Osteocyte (in vitro differentiated cells): ENCODE data around the gene TMEM175. TPM values are rescaled to one million over a fixed set of nuclear protein-coding genes. Genes with fewer than 3 reads are reported as not detected.

ENCODE experiments used
- DNase-seq: peaks from one replicate; pipeline ENCODE4 v3.0.0; 2021; ENCODE audit warnings: mixed read lengths; ENCODE audit not compliant: unreplicated experiment; ENCODE audit errors: extremely low spot score
- H3K27ac Mint-ChIP-seq: one replicate; pipeline ENCODE4 v1.8.0; 2021; ENCODE audit warnings: mild to moderate bottlenecking, mixed read lengths; ENCODE audit not compliant: unreplicated experiment
- H3K27me3 Mint-ChIP-seq: one replicate; pipeline ENCODE4 v1.8.0; 2021; ENCODE audit warnings: mixed read lengths; ENCODE audit not compliant: unreplicated experiment
- H3K36me3 Mint-ChIP-seq: one replicate; pipeline ENCODE4 v1.8.0; 2021; ENCODE audit warnings: mixed read lengths; ENCODE audit not compliant: unreplicated experiment
- H3K4me1 Mint-ChIP-seq: one replicate; pipeline ENCODE4 v1.8.0; 2021; ENCODE audit warnings: mixed read lengths; ENCODE audit not compliant: unreplicated experiment
- H3K4me3 Mint-ChIP-seq: one replicate; pipeline ENCODE4 v1.8.0; 2021; ENCODE audit warnings: mild to moderate bottlenecking, moderate library complexity, mixed read lengths; ENCODE audit not compliant: unreplicated experiment
- H3K9me3 Mint-ChIP-seq: one replicate; pipeline ENCODE4 v1.8.0; 2021; ENCODE audit warnings: mixed read lengths; ENCODE audit not compliant: unreplicated experiment
- CTCF ChIP-seq: fragments of 200-600 bp; sonication (generic); IDR thresholded peaks from 2 replicates; pipeline ENCODE4 v1.5.0; 2021; ENCODE audit warnings: antibody characterized with exemption, mild to moderate bottlenecking, moderate library complexity
- total RNA-seq: library from RNA; stranded (reverse); gene quantifications from 2 replicates; pipeline ENCODE4 v1.2.1, GENCODE V29; 2021

TMEM175 gene
- total RNA-seq, 1 donor from 2014 or later: 39.7 TPM

GRCh38 chr4:899556-899906 is 32.7 kb upstream of the TMEM175 start:
- no peaks in the 10 kb centered on the region for H3K27me3 Mint-ChIP-seq
- no peak overlapping the region for H3K4me3 Mint-ChIP-seq
- no peaks in the 10 kb centered on the region for H3K9me3 Mint-ChIP-seq
- H3K27ac Mint-ChIP-seq: no peak overlapping the region
- no peaks in the 10 kb centered on the region for H3K4me1 Mint-ChIP-seq
- no peak for DNase-seq
- peaks cover 19% of the 10 kb centered on the region for H3K36me3 Mint-ChIP-seq
- no peak for TF ChIP-seq CTCF

DNA sequence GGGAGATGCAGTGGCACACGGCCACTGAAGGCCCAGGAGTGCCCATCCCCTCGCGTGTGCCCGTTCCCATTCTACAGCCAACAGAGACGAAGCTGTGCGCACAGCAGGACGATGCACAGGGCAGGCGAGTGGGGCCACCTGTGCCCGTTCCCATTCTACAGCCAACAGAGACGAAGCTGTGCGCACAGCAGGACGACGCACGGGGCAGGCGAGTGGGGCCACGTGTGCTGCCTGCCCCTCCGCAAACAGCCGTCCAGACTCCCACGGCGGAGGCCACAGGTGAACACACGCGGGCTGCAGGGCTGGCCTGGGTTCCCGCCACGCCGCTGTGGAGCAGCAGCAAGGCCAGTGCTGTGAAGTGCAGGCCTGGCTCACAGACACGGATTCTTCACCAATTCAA is 32.2 kb upstream of the TMEM175 start:
- Mint-ChIP-seq H3K9me3 (no peaks in the 10 kb centered on the region), H3K27me3 (no peaks in the 10 kb centered on the region), H3K27ac (no peak overlapping the region), H3K36me3 (peaks cover 19% of the 10 kb centered on the region), H3K4me3 (no peak overlapping the region), H3K4me1 (no peaks in the 10 kb centered on the region)
- TF ChIP-seq CTCF: no peak
- no peak for DNase-seq

- H3K9me3 Mint-ChIP-seq: no peaks in the 10 kb centered on the region
- H3K4me1 Mint-ChIP-seq: no peaks in the 10 kb centered on the region
- TF ChIP-seq CTCF: no peak
- H3K36me3 Mint-ChIP-seq: peaks cover 20% of the 10 kb centered on the region
- no peaks in the 10 kb centered on the region for H3K27me3 Mint-ChIP-seq
- DNase-seq: no peak
- H3K27ac Mint-ChIP-seq: no peak overlapping the region
- H3K4me3 Mint-ChIP-seq: no peak overlapping the region
Observed at GRCh38 chr4:900721-901120, 31.5 kb upstream of the TMEM175 start.

DNA sequence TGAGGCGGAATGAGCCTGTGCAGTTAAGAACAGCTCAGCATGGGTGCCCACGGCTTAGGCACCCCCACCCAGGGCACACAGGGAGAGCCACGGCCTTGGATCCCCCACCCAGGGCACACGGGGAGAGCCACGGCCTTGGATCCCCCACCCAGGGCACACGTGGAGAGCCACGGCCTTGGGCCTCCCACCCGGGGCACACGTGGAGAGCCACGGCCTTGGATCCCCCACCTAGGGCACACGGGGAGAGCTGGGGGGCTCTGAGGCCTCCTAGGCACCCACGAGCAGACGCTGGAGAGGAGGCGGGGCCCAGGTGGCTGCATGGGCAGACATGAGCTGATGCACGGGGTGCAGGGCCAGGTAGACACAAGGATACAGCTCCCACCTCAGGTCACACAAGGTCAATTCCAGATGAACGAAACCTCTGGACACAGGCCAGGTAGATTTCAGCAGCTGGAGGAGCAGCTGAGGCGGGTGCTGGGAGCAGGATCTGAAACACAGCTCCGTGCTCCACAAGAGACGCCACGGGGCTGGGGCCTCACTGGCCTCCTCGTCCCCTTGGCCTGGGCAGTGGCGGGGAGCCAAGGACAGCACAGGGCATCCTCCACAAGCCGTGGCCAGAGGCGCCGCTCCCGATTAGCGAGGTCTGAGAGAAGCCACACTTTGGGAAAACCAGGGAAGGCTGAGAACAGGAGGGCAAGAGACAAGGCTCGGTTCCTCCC is 30.9 kb upstream of the TMEM175 start:
- no peak for TF ChIP-seq CTCF
- H3K4me3 Mint-ChIP-seq: no peak overlapping the region
- peaks cover 21% of the 10 kb centered on the region for H3K36me3 Mint-ChIP-seq
- H3K4me1 Mint-ChIP-seq: no peaks in the 10 kb centered on the region
- no peak for DNase-seq
- H3K9me3 Mint-ChIP-seq: no peaks in the 10 kb centered on the region
- H3K27me3 Mint-ChIP-seq: no peaks in the 10 kb centered on the region
- H3K27ac Mint-ChIP-seq: no peak overlapping the region

- H3K4me1 Mint-ChIP-seq: no peaks in the 10 kb centered on the region
- no peak overlapping the region for H3K4me3 Mint-ChIP-seq
- no peak for DNase-seq
- no peaks in the 10 kb centered on the region for H3K9me3 Mint-ChIP-seq
- no peak overlapping the region for H3K27ac Mint-ChIP-seq
- H3K27me3 Mint-ChIP-seq: no peaks in the 10 kb centered on the region
- H3K36me3 Mint-ChIP-seq: peaks cover 13% of the 10 kb centered on the region
- no peak for TF ChIP-seq CTCF
Observed at GRCh38 chr4:903066-904046, 28.9 kb upstream of the TMEM175 start.
